PFSK-1 (cell line): ENCODE data around the gene OR7G3.

Experiments
- FOXP2 ChIP-seq: optimal IDR thresholded peaks from 2 replicates; pipeline ENCODE3; 2011; ENCODE audit warnings: borderline replicate concordance, control low read depth, inconsistent platforms; ENCODE audit not compliant: insufficient read depth; ENCODE audit errors: extremely low read length, extremely low read depth
- POLR2AphosphoS5 ChIP-seq: IDR thresholded peaks from 2 replicates; pipeline ENCODE4 v1.6.1; 2012; ENCODE audit warnings: low read depth, mild to moderate bottlenecking, control low read depth, low read length, moderate library complexity
- SIN3A ChIP-seq: IDR thresholded peaks from 2 replicates; pipeline ENCODE4 v1.6.1; 2012; ENCODE audit warnings: mild to moderate bottlenecking, low read length, moderate library complexity, borderline replicate concordance; ENCODE audit not compliant: insufficient read depth
- TAF1 ChIP-seq: IDR thresholded peaks from 2 replicates; pipeline ENCODE4 v1.6.1; 2012; ENCODE audit warnings: low read length, control low read depth, borderline replicate concordance; ENCODE audit not compliant: insufficient read depth
- TF ChIP-seq, protein P1 (sequence below), 2 experiments: IDR thresholded peaks; 2 replicates each; pipeline versions ENCODE4 v1.6.1 to v1.8.0; 2011 to 2012; ENCODE audit warnings: low read depth in 2 of 2, low read length in 2 of 2, control low read depth in 1 of 2, inconsistent platforms in 1 of 2, mild to moderate bottlenecking in 1 of 2, moderate library complexity in 1 of 2; ENCODE audit not compliant: insufficient read depth in 1 of 2

OR7G3 gene

GRCh38 chr19:9107375-9107774 lies 19.4 kb downstream of the OR7G3 start, which contains the start of gene OR7G2:
TSS of gene OR7G2 (minus strand) at chr19:9107475. CDS start at chr19:9103243, 4,232 bp downstream.
- TF ChIP-seq POLR2AphosphoS5 (no peak), TAF1 (no peak), SIN3A (no peak), FOXP2 (no peak)
- TF ChIP-seq, protein P1, sequence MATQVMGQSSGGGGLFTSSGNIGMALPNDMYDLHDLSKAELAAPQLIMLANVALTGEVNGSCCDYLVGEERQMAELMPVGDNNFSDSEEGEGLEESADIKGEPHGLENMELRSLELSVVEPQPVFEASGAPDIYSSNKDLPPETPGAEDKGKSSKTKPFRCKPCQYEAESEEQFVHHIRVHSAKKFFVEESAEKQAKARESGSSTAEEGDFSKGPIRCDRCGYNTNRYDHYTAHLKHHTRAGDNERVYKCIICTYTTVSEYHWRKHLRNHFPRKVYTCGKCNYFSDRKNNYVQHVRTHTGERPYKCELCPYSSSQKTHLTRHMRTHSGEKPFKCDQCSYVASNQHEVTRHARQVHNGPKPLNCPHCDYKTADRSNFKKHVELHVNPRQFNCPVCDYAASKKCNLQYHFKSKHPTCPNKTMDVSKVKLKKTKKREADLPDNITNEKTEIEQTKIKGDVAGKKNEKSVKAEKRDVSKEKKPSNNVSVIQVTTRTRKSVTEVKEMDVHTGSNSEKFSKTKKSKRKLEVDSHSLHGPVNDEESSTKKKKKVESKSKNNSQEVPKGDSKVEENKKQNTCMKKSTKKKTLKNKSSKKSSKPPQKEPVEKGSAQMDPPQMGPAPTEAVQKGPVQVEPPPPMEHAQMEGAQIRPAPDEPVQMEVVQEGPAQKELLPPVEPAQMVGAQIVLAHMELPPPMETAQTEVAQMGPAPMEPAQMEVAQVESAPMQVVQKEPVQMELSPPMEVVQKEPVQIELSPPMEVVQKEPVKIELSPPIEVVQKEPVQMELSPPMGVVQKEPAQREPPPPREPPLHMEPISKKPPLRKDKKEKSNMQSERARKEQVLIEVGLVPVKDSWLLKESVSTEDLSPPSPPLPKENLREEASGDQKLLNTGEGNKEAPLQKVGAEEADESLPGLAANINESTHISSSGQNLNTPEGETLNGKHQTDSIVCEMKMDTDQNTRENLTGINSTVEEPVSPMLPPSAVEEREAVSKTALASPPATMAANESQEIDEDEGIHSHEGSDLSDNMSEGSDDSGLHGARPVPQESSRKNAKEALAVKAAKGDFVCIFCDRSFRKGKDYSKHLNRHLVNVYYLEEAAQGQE (IDR thresholded peaks at IDR 0.05; ENCODE audit: insufficient read depth in 1 of 2, low read depth in 2 of 2, low read length in 2 of 2): no peak

- TF ChIP-seq, protein P1 (IDR thresholded peaks at IDR 0.05; ENCODE audit: insufficient read depth in 1 of 2, low read depth in 2 of 2, low read length in 2 of 2): no peak
- TF ChIP-seq POLR2AphosphoS5 (no peak), SIN3A (no peak), FOXP2 (no peak), TAF1 (no peak)
Measured at GRCh38 chr19:9086761-9087160, 40.0 kb downstream of the OR7G3 start, which contains the start of gene OR1M1. TSS of gene OR1M1 (plus strand) at chr19:9087061. CDS start at chr19:9093245, 6,184 bp downstream.

DNA sequence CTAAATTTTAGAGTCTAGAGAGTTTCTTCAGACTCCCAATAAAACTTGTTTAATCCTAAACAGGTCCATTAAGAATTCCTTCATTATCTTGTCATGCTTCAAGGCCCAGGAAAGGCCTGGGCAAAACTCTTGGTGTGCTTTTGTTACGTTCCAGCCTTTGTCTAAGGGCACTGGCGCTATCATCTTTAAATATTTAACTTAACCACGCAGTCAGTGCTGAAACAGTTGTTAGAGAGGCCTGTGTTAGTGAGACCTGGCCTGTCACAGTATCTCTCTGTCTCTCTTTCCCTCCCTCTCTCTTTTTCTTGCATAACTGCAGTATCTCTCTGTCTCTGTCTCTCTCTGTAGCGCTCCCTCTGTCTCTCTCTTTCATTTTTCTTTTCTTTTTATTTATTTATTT lies 48.1 kb downstream of the OR7G3 start:
- TF ChIP-seq TAF1 (no peak), POLR2AphosphoS5 (no peak), FOXP2 (no peak), SIN3A (no peak)
- TF ChIP-seq, protein P1 (IDR thresholded peaks at IDR 0.05; ENCODE audit: insufficient read depth in 1 of 2, low read depth in 2 of 2, low read length in 2 of 2): no peak

DNA sequence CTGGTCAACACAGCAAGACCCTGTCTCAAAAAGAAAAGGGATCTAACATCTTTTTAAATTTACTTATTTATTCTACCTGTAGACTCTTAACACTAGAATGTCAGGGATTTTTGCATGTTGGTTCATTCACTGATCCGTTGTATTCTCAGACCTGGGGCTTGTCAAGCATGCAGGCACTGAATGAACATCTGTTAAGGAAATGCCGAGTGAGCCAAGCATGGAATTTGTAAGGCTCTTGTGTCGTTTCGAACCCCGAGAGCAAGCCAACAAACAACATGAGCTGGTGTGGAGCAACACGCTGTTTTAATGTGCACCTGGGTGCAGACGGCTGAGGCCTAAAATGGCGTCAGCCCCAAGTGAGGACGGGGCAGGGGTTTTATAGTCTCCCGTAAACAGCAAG lies 49.8 kb downstream of the OR7G3 start:
- no peak for TF ChIP-seq POLR2AphosphoS5
- TF ChIP-seq FOXP2: no peak
- TF ChIP-seq, protein P1 (IDR thresholded peaks at IDR 0.05; ENCODE audit: insufficient read depth in 1 of 2, low read depth in 2 of 2, low read length in 2 of 2): no peak
- TF ChIP-seq SIN3A: no peak
- TF ChIP-seq TAF1: no peak
